Lower lobe of right lung (tissue), 2 donors: ENCODE measurements around the gene TTPAL. TPM values are rescaled to one million over a fixed set of nuclear protein-coding genes. Genes with fewer than 3 reads are reported as not detected.

Experiments
- ATAC-seq, 2 donors: fragments of 200-7000 bp; cut with Tn5 transposase; one replicate each; pipeline ENCODE4 v1.9.1; 2020 to 2022; ENCODE audit warnings: mild to moderate bottlenecking in 2 of 2, moderate library complexity in 2 of 2
- DNase-seq: peaks from one replicate; pipeline ENCODE4 v3.0.0-alpha.2; 2020
- H3K27ac ChIP-seq: fragments of 200-600 bp; one replicate; pipeline ENCODE4 v1.8.0; 2022
- H3K27me3 ChIP-seq: fragments of 200-600 bp; one replicate; pipeline ENCODE4 v1.8.0; 2022; ENCODE audit warnings: low read depth
- H3K36me3 ChIP-seq: fragments of 200-600 bp; one replicate; pipeline ENCODE4 v1.8.0; 2022; ENCODE audit warnings: mild to moderate bottlenecking
- H3K4me1 ChIP-seq: fragments of 200-600 bp; one replicate; pipeline ENCODE4 v1.8.0; 2022
- H3K4me3 ChIP-seq: fragments of 200-600 bp; one replicate; pipeline ENCODE4 v1.8.0; 2022; ENCODE audit warnings: mild to moderate bottlenecking
- H3K9me3 ChIP-seq: fragments of 200-600 bp; one replicate; pipeline ENCODE4 v1.8.0; 2022
- CTCF ChIP-seq: fragments of 200-600 bp; IDR thresholded peaks from one replicate; pipeline ENCODE4 v1.8.0; 2022; ENCODE audit warnings: antibody characterized with exemption, mild to moderate bottlenecking
- intact Hi-C: fragments of 100-400 bp; cut with DNase I; formaldehyde crosslinking; loops from one replicate; pipeline ENCODE4 v1.11.0; 2022
- total RNA-seq: library from RNA; stranded (reverse); fragmentation: NEBNext Ultra II Directional; extraction: Animal tissue kit (Norgen Biotek cat#: 25700); gene quantifications from one replicate; pipeline ENCODE4 v1.2.1, GENCODE V29; 2021
- donor health status: DM: no; HTN: yes; CAD: no; lungs with severe emphysema.

Gene TTPAL
- total RNA-seq, 1 donor from 2014 or later = 9.6 TPM

DNA sequence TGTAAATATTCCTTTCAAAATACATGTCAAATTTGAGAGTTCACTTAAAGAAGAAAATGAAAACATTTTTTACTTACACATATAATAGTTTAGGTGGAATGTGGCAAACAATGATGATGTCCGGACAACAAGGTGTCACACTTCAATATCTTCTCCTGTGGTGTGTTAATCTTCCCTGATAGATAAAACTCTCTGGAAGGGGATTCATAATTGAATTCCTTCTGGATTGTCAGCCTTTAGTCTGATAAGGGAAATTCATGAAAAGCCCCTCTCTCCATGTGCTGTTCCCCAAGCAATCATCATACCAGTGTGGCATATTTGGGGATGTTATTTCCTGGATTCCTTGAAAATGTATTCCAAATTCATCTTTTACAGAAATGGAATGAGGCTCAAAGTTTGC is 47.2 kb downstream of the TTPAL start:
- Histone ChIP-seq H3K36me3 (no peaks in the 10 kb centered on the region), H3K4me3 (no peak overlapping the region), H3K9me3 (no peaks in the 10 kb centered on the region), H3K4me1 (peaks cover 39% of the 10 kb centered on the region), H3K27me3 (no peaks in the 10 kb centered on the region), H3K27ac (peak overlapping the region; percentile 100)
- TF ChIP-seq CTCF = no peak
- DNase-seq = no peak
- intact Hi-C loops = loop anchor here (10.0 kb wide), 1 partner anchor 62 kb away; the partner anchor contains the start of gene PKIG
- no peak for ATAC-seq

- no peak overlapping the region for H3K27ac ChIP-seq
- H3K4me1 ChIP-seq = peaks cover 30% of the 10 kb centered on the region
- ATAC-seq = no peak
- DNase-seq = no peak
- no peak for TF ChIP-seq CTCF
- no peaks in the 10 kb centered on the region for H3K27me3 ChIP-seq
- H3K9me3 ChIP-seq = no peaks in the 10 kb centered on the region
- intact Hi-C loops = loop anchor here (10.0 kb wide), 1 partner anchor 61 kb away; the partner anchor contains the start of gene PKIG
- no peak overlapping the region for H3K4me3 ChIP-seq
- no peaks in the 10 kb centered on the region for H3K36me3 ChIP-seq
Measured at GRCh38 chr20:44523746-44524145, 48.1 kb downstream of the TTPAL start.

- Histone ChIP-seq H3K27ac (no peak overlapping the region), H3K4me3 (no peak overlapping the region), H3K36me3 (no peaks in the 10 kb centered on the region), H3K9me3 (no peaks in the 10 kb centered on the region), H3K27me3 (no peaks in the 10 kb centered on the region), H3K4me1 (peaks cover 6% of the 10 kb centered on the region)
- ATAC-seq = no peak
- no peak for DNase-seq
- TF ChIP-seq CTCF = no peak
- intact Hi-C loops = loop anchor here (10.0 kb wide), 1 partner anchor 59 kb away; the partner anchor contains the start of gene PKIG
Measured at GRCh38 chr20:44526129-44526528, 50.5 kb downstream of the TTPAL start.

DNA sequence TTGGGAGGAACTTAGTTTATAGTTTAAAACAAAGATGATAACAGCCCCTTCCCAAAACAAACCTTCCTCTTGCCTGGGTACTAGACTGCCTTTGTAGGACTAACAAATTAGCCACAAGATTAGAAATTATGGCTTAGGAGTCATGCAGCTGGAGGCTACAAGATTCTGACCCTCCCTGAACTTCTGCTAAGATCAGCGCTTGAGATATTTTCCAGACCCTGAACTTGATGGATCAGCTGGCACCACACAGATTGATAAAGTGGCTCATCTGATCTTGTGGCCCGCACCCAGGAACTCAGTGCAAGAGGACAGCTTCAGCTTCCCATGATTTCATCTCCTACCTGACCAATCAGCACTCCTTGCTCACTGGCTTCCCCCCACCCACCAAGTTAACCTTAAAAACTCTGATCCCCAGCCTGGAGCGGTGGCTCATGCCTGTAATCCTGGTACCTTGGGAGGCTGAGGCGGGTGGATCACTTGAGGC is 52.1 kb downstream of the TTPAL start:
- DNase-seq (no peak), ATAC-seq (no peak)
- Histone ChIP-seq H3K4me3 (no peak overlapping the region), H3K27ac (no peak overlapping the region), H3K27me3 (no peaks in the 10 kb centered on the region), H3K36me3 (no peaks in the 10 kb centered on the region), H3K4me1 (peaks cover 10% of the 10 kb centered on the region), H3K9me3 (no peaks in the 10 kb centered on the region)
- intact Hi-C loops = loop anchor here (10.0 kb wide), 1 partner anchor 57 kb away; the partner anchor contains the start of gene PKIG
- no peak for TF ChIP-seq CTCF

DNA sequence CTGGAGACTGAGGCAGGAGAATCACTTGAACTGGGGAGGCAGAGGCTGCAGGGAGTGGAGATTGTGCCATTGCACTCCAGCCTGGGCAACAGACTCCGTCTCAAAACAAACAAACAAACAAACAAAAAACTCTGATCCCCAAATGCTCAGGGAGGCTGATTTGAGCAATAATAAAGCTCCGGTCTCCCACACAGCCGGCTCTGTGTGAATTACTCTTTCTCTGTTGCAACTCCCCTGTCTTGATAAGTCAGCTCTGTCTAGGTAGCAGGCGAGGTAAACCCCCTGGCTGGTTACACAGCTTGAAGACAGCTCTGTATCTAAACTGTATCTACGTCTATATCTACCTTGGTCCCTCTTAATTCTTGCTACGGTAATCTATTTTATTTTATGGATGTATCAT is 52.6 kb downstream of the TTPAL start:
- H3K9me3 ChIP-seq = no peaks in the 10 kb centered on the region
- H3K27me3 ChIP-seq = no peaks in the 10 kb centered on the region
- TF ChIP-seq CTCF = no peak
- no peak overlapping the region for H3K4me3 ChIP-seq
- H3K27ac ChIP-seq = no peak overlapping the region
- no peak for DNase-seq
- no peaks in the 10 kb centered on the region for H3K36me3 ChIP-seq
- H3K4me1 ChIP-seq = peaks cover 14% of the 10 kb centered on the region
- ATAC-seq = no peak
- intact Hi-C loops = loop anchor here (10.0 kb wide), 1 partner anchor 56 kb away; the partner anchor contains the start of gene PKIG
